ENCODE measurements around the gene ORC5.

DNA sequence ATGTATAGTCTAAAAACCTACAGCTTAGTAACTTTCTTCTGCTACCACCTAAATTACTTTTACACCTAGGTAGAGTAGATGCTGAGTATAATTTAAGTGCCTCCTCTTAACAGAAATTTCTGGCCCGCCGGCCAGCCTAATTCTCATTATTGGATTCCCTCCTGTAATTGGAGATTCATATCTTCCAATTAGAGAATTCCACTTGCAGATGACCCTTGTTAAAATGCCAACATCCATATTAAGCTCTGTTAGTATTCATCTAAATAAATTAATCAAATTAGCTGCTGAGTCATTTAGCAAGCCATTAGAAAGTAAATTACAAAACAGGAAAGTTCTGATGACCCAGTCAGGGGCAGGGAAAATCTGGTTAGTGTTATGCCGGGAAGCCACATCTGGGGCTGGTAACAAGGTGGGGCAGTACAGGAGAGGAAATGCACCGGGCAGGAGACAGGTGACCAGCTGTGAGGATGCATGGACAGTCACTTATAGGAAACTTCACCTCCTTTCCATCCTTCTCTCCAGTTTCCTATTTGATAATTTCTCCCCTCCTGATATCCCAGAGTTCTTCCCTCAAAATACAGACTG is 82.8 kb downstream of the ORC5 start:
- TF ChIP-seq, protein P1, sequence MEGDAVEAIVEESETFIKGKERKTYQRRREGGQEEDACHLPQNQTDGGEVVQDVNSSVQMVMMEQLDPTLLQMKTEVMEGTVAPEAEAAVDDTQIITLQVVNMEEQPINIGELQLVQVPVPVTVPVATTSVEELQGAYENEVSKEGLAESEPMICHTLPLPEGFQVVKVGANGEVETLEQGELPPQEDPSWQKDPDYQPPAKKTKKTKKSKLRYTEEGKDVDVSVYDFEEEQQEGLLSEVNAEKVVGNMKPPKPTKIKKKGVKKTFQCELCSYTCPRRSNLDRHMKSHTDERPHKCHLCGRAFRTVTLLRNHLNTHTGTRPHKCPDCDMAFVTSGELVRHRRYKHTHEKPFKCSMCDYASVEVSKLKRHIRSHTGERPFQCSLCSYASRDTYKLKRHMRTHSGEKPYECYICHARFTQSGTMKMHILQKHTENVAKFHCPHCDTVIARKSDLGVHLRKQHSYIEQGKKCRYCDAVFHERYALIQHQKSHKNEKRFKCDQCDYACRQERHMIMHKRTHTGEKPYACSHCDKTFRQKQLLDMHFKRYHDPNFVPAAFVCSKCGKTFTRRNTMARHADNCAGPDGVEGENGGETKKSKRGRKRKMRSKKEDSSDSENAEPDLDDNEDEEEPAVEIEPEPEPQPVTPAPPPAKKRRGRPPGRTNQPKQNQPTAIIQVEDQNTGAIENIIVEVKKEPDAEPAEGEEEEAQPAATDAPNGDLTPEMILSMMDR (conservative IDR thresholded peaks at IDR 0.05; ENCODE audit: low read depth in 2 of 2), result no peak
- TF ChIP-seq ZNF114 (CRISPR knock-in tag; IDR thresholded peaks at IDR 0.05), result no peak
- TF ChIP-seq EZH2 (IDR thresholded peaks at IDR 0.05; ENCODE audit: low read depth, unreplicated experiment), result no peak
- no peak for TF ChIP-seq EZH2phosphoT487 (IDR thresholded peaks at IDR 0.05; ENCODE audit: unreplicated experiment)
- TF ChIP-seq POLR2AphosphoS5 (IDR thresholded peaks at IDR 0.05; ENCODE audit: low read depth), result no peak
- TF ChIP-seq ZNF331 (CRISPR knock-in tag; IDR thresholded peaks at IDR 0.05; ENCODE audit: low read depth), result no peak
- TF ChIP-seq, protein P2, sequence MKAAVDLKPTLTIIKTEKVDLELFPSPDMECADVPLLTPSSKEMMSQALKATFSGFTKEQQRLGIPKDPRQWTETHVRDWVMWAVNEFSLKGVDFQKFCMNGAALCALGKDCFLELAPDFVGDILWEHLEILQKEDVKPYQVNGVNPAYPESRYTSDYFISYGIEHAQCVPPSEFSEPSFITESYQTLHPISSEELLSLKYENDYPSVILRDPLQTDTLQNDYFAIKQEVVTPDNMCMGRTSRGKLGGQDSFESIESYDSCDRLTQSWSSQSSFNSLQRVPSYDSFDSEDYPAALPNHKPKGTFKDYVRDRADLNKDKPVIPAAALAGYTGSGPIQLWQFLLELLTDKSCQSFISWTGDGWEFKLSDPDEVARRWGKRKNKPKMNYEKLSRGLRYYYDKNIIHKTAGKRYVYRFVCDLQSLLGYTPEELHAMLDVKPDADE (IDR thresholded peaks at IDR 0.05), result no peak
- TF ChIP-seq, protein P3, sequence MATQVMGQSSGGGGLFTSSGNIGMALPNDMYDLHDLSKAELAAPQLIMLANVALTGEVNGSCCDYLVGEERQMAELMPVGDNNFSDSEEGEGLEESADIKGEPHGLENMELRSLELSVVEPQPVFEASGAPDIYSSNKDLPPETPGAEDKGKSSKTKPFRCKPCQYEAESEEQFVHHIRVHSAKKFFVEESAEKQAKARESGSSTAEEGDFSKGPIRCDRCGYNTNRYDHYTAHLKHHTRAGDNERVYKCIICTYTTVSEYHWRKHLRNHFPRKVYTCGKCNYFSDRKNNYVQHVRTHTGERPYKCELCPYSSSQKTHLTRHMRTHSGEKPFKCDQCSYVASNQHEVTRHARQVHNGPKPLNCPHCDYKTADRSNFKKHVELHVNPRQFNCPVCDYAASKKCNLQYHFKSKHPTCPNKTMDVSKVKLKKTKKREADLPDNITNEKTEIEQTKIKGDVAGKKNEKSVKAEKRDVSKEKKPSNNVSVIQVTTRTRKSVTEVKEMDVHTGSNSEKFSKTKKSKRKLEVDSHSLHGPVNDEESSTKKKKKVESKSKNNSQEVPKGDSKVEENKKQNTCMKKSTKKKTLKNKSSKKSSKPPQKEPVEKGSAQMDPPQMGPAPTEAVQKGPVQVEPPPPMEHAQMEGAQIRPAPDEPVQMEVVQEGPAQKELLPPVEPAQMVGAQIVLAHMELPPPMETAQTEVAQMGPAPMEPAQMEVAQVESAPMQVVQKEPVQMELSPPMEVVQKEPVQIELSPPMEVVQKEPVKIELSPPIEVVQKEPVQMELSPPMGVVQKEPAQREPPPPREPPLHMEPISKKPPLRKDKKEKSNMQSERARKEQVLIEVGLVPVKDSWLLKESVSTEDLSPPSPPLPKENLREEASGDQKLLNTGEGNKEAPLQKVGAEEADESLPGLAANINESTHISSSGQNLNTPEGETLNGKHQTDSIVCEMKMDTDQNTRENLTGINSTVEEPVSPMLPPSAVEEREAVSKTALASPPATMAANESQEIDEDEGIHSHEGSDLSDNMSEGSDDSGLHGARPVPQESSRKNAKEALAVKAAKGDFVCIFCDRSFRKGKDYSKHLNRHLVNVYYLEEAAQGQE (IDR thresholded peaks at IDR 0.05; ENCODE audit: unreplicated experiment), result no peak
- TF ChIP-seq, protein P4, sequence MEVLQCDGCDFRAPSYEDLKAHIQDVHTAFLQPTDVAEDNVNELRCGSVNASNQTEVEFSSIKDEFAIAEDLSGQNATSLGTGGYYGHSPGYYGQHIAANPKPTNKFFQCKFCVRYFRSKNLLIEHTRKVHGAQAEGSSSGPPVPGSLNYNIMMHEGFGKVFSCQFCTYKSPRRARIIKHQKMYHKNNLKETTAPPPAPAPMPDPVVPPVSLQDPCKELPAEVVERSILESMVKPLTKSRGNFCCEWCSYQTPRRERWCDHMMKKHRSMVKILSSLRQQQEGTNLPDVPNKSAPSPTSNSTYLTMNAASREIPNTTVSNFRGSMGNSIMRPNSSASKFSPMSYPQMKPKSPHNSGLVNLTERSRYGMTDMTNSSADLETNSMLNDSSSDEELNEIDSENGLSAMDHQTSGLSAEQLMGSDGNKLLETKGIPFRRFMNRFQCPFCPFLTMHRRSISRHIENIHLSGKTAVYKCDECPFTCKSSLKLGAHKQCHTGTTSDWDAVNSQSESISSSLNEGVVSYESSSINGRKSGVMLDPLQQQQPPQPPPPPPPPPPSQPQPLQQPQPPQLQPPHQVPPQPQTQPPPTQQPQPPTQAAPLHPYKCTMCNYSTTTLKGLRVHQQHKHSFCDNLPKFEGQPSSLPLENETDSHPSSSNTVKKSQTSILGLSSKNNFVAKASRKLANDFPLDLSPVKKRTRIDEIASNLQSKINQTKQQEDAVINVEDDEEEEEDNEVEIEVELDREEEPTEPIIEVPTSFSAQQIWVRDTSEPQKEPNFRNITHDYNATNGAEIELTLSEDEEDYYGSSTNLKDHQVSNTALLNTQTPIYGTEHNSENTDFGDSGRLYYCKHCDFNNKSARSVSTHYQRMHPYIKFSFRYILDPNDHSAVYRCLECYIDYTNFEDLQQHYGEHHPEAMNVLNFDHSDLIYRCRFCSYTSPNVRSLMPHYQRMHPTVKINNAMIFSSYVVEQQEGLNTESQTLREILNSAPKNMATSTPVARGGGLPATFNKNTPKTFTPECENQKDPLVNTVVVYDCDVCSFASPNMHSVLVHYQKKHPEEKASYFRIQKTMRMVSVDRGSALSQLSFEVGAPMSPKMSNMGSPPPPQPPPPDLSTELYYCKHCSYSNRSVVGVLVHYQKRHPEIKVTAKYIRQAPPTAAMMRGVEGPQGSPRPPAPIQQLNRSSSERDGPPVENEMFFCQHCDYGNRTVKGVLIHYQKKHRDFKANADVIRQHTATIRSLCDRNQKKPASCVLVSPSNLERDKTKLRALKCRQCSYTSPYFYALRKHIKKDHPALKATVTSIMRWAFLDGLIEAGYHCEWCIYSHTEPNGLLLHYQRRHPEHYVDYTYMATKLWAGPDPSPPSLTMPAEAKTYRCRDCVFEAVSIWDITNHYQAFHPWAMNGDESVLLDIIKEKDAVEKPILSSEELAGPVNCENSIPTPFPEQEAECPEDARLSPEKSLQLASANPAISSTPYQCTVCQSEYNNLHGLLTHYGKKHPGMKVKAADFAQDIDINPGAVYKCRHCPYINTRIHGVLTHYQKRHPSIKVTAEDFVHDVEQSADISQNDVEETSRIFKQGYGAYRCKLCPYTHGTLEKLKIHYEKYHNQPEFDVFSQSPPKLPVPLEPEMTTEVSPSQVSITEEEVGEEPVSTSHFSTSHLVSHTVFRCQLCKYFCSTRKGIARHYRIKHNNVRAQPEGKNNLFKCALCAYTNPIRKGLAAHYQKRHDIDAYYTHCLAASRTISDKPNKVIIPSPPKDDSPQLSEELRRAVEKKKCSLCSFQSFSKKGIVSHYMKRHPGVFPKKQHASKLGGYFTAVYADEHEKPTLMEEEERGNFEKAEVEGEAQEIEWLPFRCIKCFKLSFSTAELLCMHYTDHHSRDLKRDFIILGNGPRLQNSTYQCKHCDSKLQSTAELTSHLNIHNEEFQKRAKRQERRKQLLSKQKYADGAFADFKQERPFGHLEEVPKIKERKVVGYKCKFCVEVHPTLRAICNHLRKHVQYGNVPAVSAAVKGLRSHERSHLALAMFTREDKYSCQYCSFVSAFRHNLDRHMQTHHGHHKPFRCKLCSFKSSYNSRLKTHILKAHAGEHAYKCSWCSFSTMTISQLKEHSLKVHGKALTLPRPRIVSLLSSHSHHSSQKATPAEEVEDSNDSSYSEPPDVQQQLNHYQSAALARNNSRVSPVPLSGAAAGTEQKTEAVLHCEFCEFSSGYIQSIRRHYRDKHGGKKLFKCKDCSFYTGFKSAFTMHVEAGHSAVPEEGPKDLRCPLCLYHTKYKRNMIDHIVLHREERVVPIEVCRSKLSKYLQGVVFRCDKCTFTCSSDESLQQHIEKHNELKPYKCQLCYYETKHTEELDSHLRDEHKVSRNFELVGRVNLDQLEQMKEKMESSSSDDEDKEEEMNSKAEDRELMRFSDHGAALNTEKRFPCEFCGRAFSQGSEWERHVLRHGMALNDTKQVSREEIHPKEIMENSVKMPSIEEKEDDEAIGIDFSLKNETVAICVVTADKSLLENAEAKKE (CRISPR knock-in tag; IDR thresholded peaks at IDR 0.05), result no peak
- no peak for TF ChIP-seq JUNB (IDR thresholded peaks at IDR 0.05; ENCODE audit: unreplicated experiment)
- no peak for TF ChIP-seq CREB1 (CRISPR knock-in tag; IDR thresholded peaks at IDR 0.05; ENCODE audit: low read depth)
